ENCODE data around the gene SUGCT.

The SUGCT gene

GRCh38 chr7:40403703-40404476, 269.1 kb downstream of the SUGCT start:
- ChIA-PET CTCF (no interaction called here), POLR2A (no interaction called here)
- TF ChIP-seq CTCF (tag by site-specific recombination; IDR thresholded peaks at IDR 0.05) (no peak), RBAK (tag by site-specific recombination; IDR thresholded peaks at IDR 0.05) (no peak), AEBP2 (tag by site-specific recombination; IDR thresholded peaks at IDR 0.05; ENCODE audit: borderline replicate concordance) (no peak), ZBTB10 (tag by site-specific recombination; IDR thresholded peaks at IDR 0.05) (no peak), ZNF169 (tag by site-specific recombination; IDR thresholded peaks at IDR 0.05) (no peak), KLF10 (tag by site-specific recombination; IDR thresholded peaks at IDR 0.05) (no peak), SP7 (tag by site-specific recombination; IDR thresholded peaks at IDR 0.05) (no peak), ZFP69B (tag by site-specific recombination; IDR thresholded peaks at IDR 0.05) (no peak), ZNF335 (tag by site-specific recombination; conservative IDR thresholded peaks at IDR 0.05) (no peak), GLIS2 (tag by site-specific recombination; IDR thresholded peaks at IDR 0.05) (no peak), ZNF223 (tag by site-specific recombination; IDR thresholded peaks at IDR 0.05) (no peak), ZNF513 (tag by site-specific recombination; IDR thresholded peaks at IDR 0.05) (no peak)
- Histone ChIP-seq H3K4me1 (ENCODE audit: control insufficient read depth, insufficient read depth, low read length) (no peaks in the 10 kb centered on the region), H3K36me3 (ENCODE audit: control insufficient read depth in 2 of 2, insufficient read depth in 1 of 2, low read length in 2 of 2) (no peaks in the 10 kb centered on the region), H3K4me3 (ENCODE audit: low read depth, low read length) (no peak overlapping the region), H3K27ac (ENCODE audit: extremely low read depth, low read depth, low read length) (no peak overlapping the region), H3K9me3 (ENCODE audit: control insufficient read depth, insufficient read depth, low read depth, low read length) (no peaks in the 10 kb centered on the region)

GRCh38 chr7:40405991-40406390, 271.2 kb downstream of the SUGCT start:
- ChIA-PET POLR2A (no interaction called here), CTCF (no interaction called here)
- Histone ChIP-seq H3K4me1 (ENCODE audit: control insufficient read depth, insufficient read depth, low read length) (no peaks in the 10 kb centered on the region), H3K4me3 (ENCODE audit: low read depth, low read length) (no peak overlapping the region), H3K9me3 (ENCODE audit: control insufficient read depth, insufficient read depth, low read depth, low read length) (no peaks in the 10 kb centered on the region), H3K36me3 (ENCODE audit: control insufficient read depth in 2 of 2, insufficient read depth in 1 of 2, low read length in 2 of 2) (no peaks in the 10 kb centered on the region), H3K27ac (ENCODE audit: extremely low read depth, low read depth, low read length) (no peak overlapping the region)
- no peak for TF ChIP-seq ZNF19 (tag by site-specific recombination; IDR thresholded peaks at IDR 0.05; ENCODE audit: low read depth)
- TF ChIP-seq OVOL3 (tag by site-specific recombination; IDR thresholded peaks at IDR 0.05) = no peak
- TF ChIP-seq ZNF211 (tag by site-specific recombination; IDR thresholded peaks at IDR 0.05; ENCODE audit: low read depth) = no peak
- TF ChIP-seq ZNF501 (tag by site-specific recombination; IDR thresholded peaks at IDR 0.05) = no peak
- TF ChIP-seq ZIC2 (tag by site-specific recombination; IDR thresholded peaks at IDR 0.05) = no peak
- TF ChIP-seq HIC1 (tag by site-specific recombination; IDR thresholded peaks at IDR 0.05) = no peak
- TF ChIP-seq ZBTB6 (tag by site-specific recombination; IDR thresholded peaks at IDR 0.05) = no peak
- no peak for TF ChIP-seq ZNF514 (tag by site-specific recombination; IDR thresholded peaks at IDR 0.05)
- no peak for TF ChIP-seq ZNF248 (tag by site-specific recombination; IDR thresholded peaks at IDR 0.05)
- no peak for TF ChIP-seq ZNF529 (tag by site-specific recombination; IDR thresholded peaks at IDR 0.05; ENCODE audit: insufficient replicate concordance)
- no peak for TF ChIP-seq ZNF16 (tag by site-specific recombination; IDR thresholded peaks at IDR 0.05; ENCODE audit: low read depth)

Data from HEK293 (cell line).